Right ventricle myocardium superior (tissue), 1 donor: Measurements from ENCODE around the gene AP5B1. TPM values are rescaled to one million over a fixed set of nuclear protein-coding genes. Genes with fewer than 3 reads are reported as not detected.
"Not testable (repeated sequence)": the region's sequence is repeated elsewhere in the genome, so short reads cannot be mapped to it uniquely, and the experiment has no call there.

Experiments used
- ATAC-seq: fragments of 200-7000 bp; cut with Tn5 transposase; one replicate; pipeline ENCODE4 v1.9.1; 2020; ENCODE audit warnings: mild to moderate bottlenecking; ENCODE audit not compliant: poor library complexity
- DNase-seq: peaks from one replicate; pipeline ENCODE4 v3.0.0-alpha.2; 2020
- intact Hi-C: fragments of 100-400 bp; cut with DNase I; formaldehyde crosslinking; loops from one replicate; pipeline ENCODE4 v1.11.2; 2022
- total RNA-seq: library from RNA; stranded (reverse); fragmentation: NEBNext Ultra II Directional; extraction: Animal tissue kit (Norgen Biotek cat#: 25700); gene quantifications from one replicate; pipeline ENCODE4 v1.2.1, GENCODE V29; 2021
- donor health status: DM: no; HTN: yes; CAD: no; lungs with severe emphysema.

AP5B1 gene
- total RNA-seq, 1 donor from 2014 or later: 6.5 TPM

DNA sequence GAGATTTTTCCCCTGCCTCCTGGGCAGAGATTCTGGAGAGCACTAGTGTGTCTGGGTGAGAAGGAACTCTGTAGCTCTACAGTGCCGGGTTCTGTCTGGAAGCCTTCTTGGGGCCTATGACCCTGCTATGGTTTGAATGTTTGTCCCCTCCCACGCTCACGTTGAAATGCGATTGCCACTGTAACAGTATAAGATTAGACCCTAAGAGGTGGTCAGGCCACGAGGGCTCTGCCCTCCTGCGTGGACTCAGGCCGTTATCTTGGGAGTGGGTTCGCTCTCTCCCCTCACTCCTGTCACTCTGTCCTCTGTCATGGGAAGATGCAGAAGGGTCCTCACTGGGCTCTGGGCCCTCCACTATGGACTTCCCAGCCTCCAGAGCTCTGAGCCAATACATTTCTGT is 3.5 kb downstream of the AP5B1 start:
- DNase-seq (no peak), ATAC-seq (no peak)
- intact Hi-C loops: no loop called here

- no peak for ATAC-seq
- no peak for DNase-seq
- intact Hi-C loops: no loop called here
Observed at GRCh38 chr11:65776710-65777141, 4.0 kb downstream of the AP5B1 start.

GRCh38 chr11:65776196-65776595 is 4.6 kb downstream of the AP5B1 start:
- DNase-seq: no peak
- intact Hi-C loops: no loop called here
- ATAC-seq: no peak

- no peak for DNase-seq
- intact Hi-C loops: no loop called here
- no peak for ATAC-seq
Observed at GRCh38 chr11:65774525-65775306, 6.1 kb downstream of the AP5B1 start.

GRCh38 chr11:65773784-65774411 is 6.9 kb downstream of the AP5B1 start:
- DNase-seq (no peak), ATAC-seq (no peak)

GRCh38 chr11:65771589-65772112 is 9.1 kb downstream of the AP5B1 start:
- DNase-seq (no peak), ATAC-seq (no peak)
- intact Hi-C loops: no loop called here

More at GRCh38 chr11:65773784-65774411, 6.9 kb downstream of the AP5B1 start:
- intact Hi-C loops: no loop called here

DNA sequence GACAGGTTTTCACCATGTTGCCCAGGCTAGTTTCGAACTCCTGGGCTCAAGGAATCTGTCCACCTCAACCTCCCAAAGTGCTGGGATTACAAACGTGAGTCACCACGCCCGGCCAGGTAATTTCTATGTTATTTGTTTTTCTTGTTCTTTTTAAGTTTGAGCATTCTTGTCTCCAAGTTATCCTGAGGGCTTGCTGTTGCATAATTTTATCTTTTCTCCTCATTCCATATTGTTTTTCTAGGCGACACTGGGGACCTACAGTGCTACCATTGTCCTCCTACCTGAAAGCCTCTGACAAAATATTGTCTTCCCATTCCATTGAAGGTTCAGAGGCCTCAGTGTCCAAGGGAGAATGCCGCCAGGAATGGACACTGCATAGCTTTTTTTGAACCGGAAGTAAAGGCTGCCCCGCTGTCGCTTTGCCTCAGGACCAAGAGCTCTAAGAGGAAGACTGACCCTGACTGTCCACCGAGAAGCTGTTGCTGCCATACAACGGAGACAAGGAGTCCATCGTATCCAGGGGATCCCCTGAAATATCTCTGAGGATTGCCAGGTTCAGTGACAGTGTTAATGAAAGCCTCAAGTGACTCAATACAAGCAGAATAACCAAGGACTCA is 9.7 kb downstream of the AP5B1 start:
- intact Hi-C loops: no loop called here
- no peak for DNase-seq
- no peak for ATAC-seq

GRCh38 chr11:65767806-65768205 is 13.0 kb downstream of the AP5B1 start:
- ATAC-seq, DNase-seq, intact Hi-C loops: not testable (repeated sequence)

- no peak for ATAC-seq
- intact Hi-C loops: no loop called here
- DNase-seq: no peak
Observed at GRCh38 chr11:65767406-65767805, 13.4 kb downstream of the AP5B1 start.

DNA sequence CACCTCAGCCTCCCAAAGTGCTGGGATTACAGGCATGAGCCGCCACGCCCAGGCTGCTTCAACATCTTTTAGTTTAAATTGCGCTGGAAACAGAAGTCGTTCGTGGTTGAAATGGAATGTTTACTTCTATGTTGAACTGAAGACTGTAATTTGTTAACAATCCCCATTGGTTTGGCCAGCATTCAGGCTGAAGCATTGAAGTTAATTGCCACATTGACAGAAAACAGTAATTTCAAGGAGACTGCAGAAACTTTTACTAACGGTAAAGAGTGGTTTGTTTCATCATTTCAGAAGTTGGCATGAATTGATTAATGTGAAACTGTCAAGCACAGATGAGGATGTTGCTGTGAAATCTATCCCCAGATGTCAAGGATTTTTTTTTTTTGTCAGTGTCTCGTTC is 14.2 kb downstream of the AP5B1 start:
- DNase-seq (no peak), ATAC-seq (no peak)
- intact Hi-C loops: no loop called here

GRCh38 chr11:65764434-65764833 is 16.3 kb downstream of the AP5B1 start:
- no peak for DNase-seq
- intact Hi-C loops: no loop called here
- no peak for ATAC-seq

DNA sequence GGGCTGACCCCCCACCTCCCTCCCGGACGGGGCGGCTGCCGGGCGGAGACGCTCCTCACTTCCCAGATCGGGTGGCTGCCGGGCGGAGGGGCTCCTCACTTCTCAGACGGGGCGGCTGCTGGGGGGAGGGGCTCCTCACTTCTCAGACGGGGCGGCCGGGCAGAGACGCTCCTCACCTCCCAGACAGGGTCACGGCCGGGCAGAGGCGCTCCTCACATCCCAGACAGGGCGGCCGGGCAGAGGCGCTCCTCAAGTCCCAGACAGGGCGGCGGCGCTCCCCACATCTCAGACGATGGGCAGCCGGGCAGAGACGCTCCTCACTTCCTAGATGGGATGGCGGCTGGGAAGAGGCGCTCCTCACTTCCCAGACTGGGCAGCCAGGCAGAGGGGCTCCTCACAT is 18.0 kb downstream of the AP5B1 start:
- DNase-seq, ATAC-seq, intact Hi-C loops: not testable (repeated sequence)

- intact Hi-C loops, ATAC-seq, DNase-seq: not testable (repeated sequence)
Observed at GRCh38 chr11:65762169-65762568, 18.6 kb downstream of the AP5B1 start.

- intact Hi-C loops: no loop called here
- no peak for ATAC-seq
- DNase-seq: no peak
Observed at GRCh38 chr11:65745049-65745448, 35.7 kb downstream of the AP5B1 start.

DNA sequence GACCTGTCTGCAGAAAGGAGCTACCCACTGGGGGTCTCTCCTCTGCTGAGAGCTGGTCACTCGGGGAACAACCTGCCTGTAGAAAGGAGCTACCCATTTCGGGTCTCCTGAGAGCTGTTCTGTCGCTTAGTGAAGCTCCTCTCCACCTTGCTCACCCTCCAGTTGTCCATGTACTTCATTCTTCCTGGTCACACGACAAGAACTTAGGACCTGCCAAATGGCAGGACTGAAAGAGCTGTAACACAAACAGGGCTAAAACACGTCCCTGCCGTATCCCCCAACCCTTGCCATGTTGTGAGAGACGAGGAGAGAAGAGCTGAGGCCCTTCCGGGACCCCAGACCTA is 36.1 kb downstream of the AP5B1 start:
- intact Hi-C loops: no loop called here
- DNase-seq (no peak), ATAC-seq (no peak)

- ATAC-seq (peak; percentile 56), DNase-seq (peak; percentile 45)
- intact Hi-C loops: no loop called here
Observed at GRCh38 chr11:65744026-65744698, 36.6 kb downstream of the AP5B1 start.

GRCh38 chr11:65743681-65744025 is 37.1 kb downstream of the AP5B1 start:
- no peak for ATAC-seq

GRCh38 chr11:65742353-65742752 is 38.4 kb downstream of the AP5B1 start:
- DNase-seq (no peak), ATAC-seq (no peak)
- intact Hi-C loops: no loop called here

More at GRCh38 chr11:65743681-65744025, 37.1 kb downstream of the AP5B1 start:
- intact Hi-C loops: no loop called here
- DNase-seq: no peak

DNA sequence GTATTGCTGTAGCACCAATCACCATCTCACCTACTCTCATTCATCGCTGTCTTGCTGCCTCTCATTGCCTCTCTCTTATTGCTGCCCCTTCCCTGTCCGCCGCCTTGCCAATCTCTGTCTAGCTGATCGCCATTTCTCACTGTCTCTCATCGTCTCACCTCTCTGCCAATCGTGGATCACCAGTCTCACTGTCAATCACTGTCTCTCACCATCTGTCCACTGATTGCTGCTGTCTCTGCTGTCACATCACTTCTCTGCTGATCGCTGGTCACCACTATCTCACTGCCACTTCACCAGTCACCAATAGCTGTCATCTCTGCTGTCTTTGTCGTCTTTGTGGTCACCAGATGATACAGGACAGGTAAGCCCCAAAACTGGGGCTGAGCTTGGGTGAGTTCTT is 39.6 kb downstream of the AP5B1 start:
- DNase-seq (no peak), ATAC-seq (no peak)
- intact Hi-C loops: no loop called here
